HG02970 (cell line): ENCODE measurements around the gene GRM4.
"Not testable (repeated sequence)": the region's sequence is repeated elsewhere in the genome, so short reads cannot be mapped to it uniquely, and the experiment has no call there.

ENCODE experiments used
- ATAC-seq: cut with Tn5 transposase; IDR thresholded peaks from one replicate; pipeline ENCODE4 v1.9.1; 2021; ENCODE audit warnings: mild to moderate bottlenecking, moderate library complexity, moderate number of reproducible peaks; ENCODE audit not compliant: unreplicated experiment, low FRiP score

GRM4 gene

GRCh38 chr6:34146021-34146782 lies at the start of gene GRM4:
GRM4 (minus strand) TSS chr6:34146087; CDS start chr6:34133496, 12,591 bp downstream.
- ATAC-seq = no peak

GRCh38 chr6:34194772-34195171 lies 48.9 kb upstream of the GRM4 start:
- no peak for ATAC-seq

GRCh38 chr6:34190504-34191122 lies 44.7 kb upstream of the GRM4 start:
- ATAC-seq = no peak

- ATAC-seq = no peak
These were observed 44.1 kb upstream of the GRM4 start for GRCh38 chr6:34189806-34190503.

- not testable (repeated sequence) for ATAC-seq
These were observed 38.8 kb upstream of the GRM4 start for GRCh38 chr6:34184726-34185125.

- no peak for ATAC-seq
These were observed 37.1 kb upstream of the GRM4 start for GRCh38 chr6:34182751-34183531.

GRCh38 chr6:34181908-34182307 lies 36.0 kb upstream of the GRM4 start:
- no peak for ATAC-seq

- ATAC-seq = no peak
These were observed 33.3 kb upstream of the GRM4 start for GRCh38 chr6:34179106-34179720.

- ATAC-seq = no peak
These were observed 32.6 kb upstream of the GRM4 start for GRCh38 chr6:34178357-34179105.

GRCh38 chr6:34177181-34177591 lies 31.3 kb upstream of the GRM4 start:
- ATAC-seq = no peak

- no peak for ATAC-seq
These were observed 30.6 kb upstream of the GRM4 start for GRCh38 chr6:34176261-34177031.

- ATAC-seq = no peak
These were observed 29.0 kb upstream of the GRM4 start for GRCh38 chr6:34174846-34175399.

- ATAC-seq = no peak
These were observed 27.3 kb upstream of the GRM4 start for GRCh38 chr6:34172961-34173775.

GRCh38 chr6:34170346-34170745 lies 24.5 kb upstream of the GRM4 start:
- ATAC-seq = no peak

GRCh38 chr6:34169897-34170296 lies 24.0 kb upstream of the GRM4 start:
- ATAC-seq = no peak

- ATAC-seq = no peak
These were observed 16.1 kb upstream of the GRM4 start for GRCh38 chr6:34161857-34162515.

GRCh38 chr6:34159844-34160243 lies 14.0 kb upstream of the GRM4 start:
- no peak for ATAC-seq
